Ecto neural progenitor cell (in vitro differentiated cells): ENCODE data around the gene BTBD16.
A peak's percentile ranks its signal among the peaks of the same experiment; 100 is the strongest.

Experiments
- DNase-seq: peaks from one replicate; pipeline ENCODE4 v3.0.0-alpha.2; 2018; ENCODE audit warnings: low spot score

Gene BTBD16

GRCh38 chr10:122374237-122374858 lies 103.3 kb downstream of the BTBD16 start, which contains the start of gene PLEKHA1:
TSS of gene PLEKHA1 (plus strand) at chr10:122374708. CDS start at chr10:122393201, 18,493 bp downstream.
- DNase-seq = peak; percentile 96

- peak; percentile 75 for DNase-seq
Observed at GRCh38 chr10:122374859-122375678, 104.0 kb downstream of the BTBD16 start.

GRCh38 chr10:122375679-122376160 lies 104.6 kb downstream of the BTBD16 start:
- DNase-seq = no peak

GRCh38 chr10:122376364-122376961 lies 105.4 kb downstream of the BTBD16 start:
- DNase-seq = no peak

GRCh38 chr10:122379041-122379440 lies 107.9 kb downstream of the BTBD16 start:
- DNase-seq = no peak

GRCh38 chr10:122379537-122379936 lies 108.4 kb downstream of the BTBD16 start:
- no peak for DNase-seq

- DNase-seq = no peak
Observed at GRCh38 chr10:122380703-122381102, 109.6 kb downstream of the BTBD16 start.

GRCh38 chr10:122381680-122382079 lies 110.6 kb downstream of the BTBD16 start:
- DNase-seq = no peak

- DNase-seq = no peak
Observed at GRCh38 chr10:122386514-122386913, 115.4 kb downstream of the BTBD16 start.

- no peak for DNase-seq
Observed at GRCh38 chr10:122387572-122387971, 116.5 kb downstream of the BTBD16 start.
